Measurements from ENCODE around the gene GLI1. TPM values are rescaled to one million over a fixed set of nuclear protein-coding genes. Genes with fewer than 3 reads are reported as not detected.

GLI1 gene
- total and polyA plus RNA-seq, 8 donors = 1.9 to 38.3 (median 30.0) TPM

DNA sequence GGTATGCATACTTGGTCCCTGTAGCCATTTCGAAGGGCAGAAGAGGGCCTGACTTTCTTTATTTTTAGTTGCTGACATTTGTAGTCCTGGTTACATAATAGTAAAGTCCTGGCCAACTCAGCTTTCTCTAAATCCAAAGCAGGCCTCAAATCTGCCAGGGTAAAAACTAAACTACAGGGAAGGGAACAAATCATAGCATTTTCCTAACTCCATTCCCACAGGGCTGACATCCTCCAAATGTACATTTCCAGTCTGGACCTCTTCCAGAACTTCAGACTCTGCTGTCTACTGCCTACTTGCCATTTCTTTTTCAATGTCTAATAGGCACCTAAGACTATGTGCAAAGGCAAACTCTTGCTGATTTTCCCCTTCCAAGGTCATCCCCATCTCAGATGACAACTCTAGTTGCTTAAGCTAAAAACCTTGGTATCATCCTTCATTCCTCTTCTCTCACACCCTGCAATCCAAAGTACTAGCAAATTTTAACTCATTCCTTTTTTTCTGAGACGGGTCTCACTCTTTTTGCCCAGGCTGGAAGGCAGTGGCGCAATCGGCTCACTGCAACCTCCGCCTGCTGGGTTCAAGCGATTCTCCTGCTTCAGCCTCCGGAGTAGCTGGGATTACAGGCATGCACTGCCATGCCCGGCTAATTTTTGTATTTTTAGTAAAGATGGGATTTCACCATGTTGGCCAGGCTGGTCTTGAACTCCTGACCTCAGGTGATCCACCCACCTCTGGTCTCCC lies 58.8 kb downstream of the GLI1 start:
- Histone ChIP-seq H3K4me3 (peak overlapping the region; percentile 8 to 95), H3K27ac (peak overlapping the region in 1 of 2 donors; percentile 97), H3K4me1 (peaks cover 29 to 52% of the 10 kb centered on the region in 2 donors), H3K36me3 (peaks cover 0 to 54% of the 10 kb centered on the region in 2 donors), H3K9me3 (no peaks in the 10 kb centered on the region), H3K27me3 (no peaks in the 10 kb centered on the region)
- no peak for ATAC-seq
- TF ChIP-seq, protein P1, sequence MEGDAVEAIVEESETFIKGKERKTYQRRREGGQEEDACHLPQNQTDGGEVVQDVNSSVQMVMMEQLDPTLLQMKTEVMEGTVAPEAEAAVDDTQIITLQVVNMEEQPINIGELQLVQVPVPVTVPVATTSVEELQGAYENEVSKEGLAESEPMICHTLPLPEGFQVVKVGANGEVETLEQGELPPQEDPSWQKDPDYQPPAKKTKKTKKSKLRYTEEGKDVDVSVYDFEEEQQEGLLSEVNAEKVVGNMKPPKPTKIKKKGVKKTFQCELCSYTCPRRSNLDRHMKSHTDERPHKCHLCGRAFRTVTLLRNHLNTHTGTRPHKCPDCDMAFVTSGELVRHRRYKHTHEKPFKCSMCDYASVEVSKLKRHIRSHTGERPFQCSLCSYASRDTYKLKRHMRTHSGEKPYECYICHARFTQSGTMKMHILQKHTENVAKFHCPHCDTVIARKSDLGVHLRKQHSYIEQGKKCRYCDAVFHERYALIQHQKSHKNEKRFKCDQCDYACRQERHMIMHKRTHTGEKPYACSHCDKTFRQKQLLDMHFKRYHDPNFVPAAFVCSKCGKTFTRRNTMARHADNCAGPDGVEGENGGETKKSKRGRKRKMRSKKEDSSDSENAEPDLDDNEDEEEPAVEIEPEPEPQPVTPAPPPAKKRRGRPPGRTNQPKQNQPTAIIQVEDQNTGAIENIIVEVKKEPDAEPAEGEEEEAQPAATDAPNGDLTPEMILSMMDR (IDR thresholded peaks at IDR 0.05) = no peak
- intact Hi-C loops (cut with DNase I) = no loop called here
- no peak for DNase-seq

DNA sequence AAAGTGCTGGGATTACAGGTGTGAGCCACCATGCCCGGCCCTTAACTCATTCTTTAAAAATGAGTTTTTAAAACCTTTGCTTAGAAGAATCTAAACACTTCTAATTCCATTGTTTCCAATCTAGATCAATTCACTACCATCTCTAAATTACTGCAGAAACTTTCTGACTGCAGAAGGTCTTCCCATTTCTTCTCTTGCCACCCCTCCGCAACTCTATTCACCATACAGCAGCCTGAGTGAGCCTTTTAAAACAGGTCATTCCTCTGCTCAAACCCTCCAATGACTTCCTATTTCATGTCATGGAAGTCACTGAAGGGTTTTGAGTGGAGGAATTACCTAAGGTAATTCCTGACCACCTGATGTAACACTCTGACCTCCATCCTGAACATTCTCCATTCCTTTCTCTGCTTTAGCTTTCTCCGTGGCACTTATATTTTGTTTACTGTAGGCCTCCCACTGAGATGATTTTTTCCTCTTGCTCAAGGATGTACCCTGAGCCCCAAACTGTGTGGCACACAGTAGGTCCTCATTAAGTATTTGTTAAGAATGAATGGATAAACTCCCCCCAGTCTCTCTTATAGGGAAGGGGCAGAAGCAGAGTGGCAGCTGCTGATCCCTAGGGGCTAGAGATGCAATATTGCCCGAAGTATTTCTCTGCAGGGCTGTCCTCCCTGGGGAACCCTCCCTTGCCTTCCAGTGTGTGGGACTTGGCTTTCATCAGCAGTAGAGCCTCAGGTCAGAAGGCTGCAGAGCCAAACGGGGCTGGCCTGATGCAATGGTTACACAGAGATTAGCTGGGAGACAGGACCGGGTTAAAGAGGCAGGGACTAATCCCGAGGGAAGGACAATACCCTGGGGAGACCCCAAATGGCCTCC lies 59.6 kb downstream of the GLI1 start:
- Histone ChIP-seq H3K4me1 (peaks cover 35 to 60% of the 10 kb centered on the region in 2 donors), H3K27ac (peak overlapping the region; percentile 91 to 97), H3K36me3 (peaks cover 0 to 48% of the 10 kb centered on the region in 2 donors), H3K9me3 (no peaks in the 10 kb centered on the region), H3K27me3 (no peaks in the 10 kb centered on the region), H3K4me3 (peak overlapping the region; percentile 55 to 95)
- DNase-seq = peak in 1 of 4 donors; percentile 28
- intact Hi-C loops (cut with DNase I) = no loop called here
- TF ChIP-seq, protein P1 (IDR thresholded peaks at IDR 0.05) = no peak
- ATAC-seq = no peak

DNA sequence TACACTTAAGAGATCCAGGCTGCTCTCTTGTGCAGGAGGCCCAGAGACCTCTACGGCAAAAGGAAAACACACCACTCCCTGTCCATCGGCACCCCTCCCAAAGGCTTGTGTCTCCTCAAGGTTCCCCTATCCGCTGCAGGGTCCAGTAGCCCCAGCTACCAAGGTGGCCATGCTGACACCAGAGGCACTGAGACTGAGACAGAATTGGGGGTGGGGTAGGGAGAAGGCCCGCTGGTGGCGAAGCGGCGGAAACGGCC lies 60.1 kb downstream of the GLI1 start:
- Histone ChIP-seq H3K4me1 (peaks cover 41 to 66% of the 10 kb centered on the region in 2 donors), H3K27ac (peak overlapping the region; percentile 91 to 97), H3K27me3 (no peaks in the 10 kb centered on the region), H3K36me3 (peaks cover 0 to 48% of the 10 kb centered on the region in 2 donors), H3K4me3 (peak overlapping the region; percentile 55 to 95), H3K9me3 (no peaks in the 10 kb centered on the region)
- DNase-seq (no peak), ATAC-seq (no peak)
- intact Hi-C loops (cut with DNase I) = no loop called here
- TF ChIP-seq, protein P1 (IDR thresholded peaks at IDR 0.05) = no peak

DNA sequence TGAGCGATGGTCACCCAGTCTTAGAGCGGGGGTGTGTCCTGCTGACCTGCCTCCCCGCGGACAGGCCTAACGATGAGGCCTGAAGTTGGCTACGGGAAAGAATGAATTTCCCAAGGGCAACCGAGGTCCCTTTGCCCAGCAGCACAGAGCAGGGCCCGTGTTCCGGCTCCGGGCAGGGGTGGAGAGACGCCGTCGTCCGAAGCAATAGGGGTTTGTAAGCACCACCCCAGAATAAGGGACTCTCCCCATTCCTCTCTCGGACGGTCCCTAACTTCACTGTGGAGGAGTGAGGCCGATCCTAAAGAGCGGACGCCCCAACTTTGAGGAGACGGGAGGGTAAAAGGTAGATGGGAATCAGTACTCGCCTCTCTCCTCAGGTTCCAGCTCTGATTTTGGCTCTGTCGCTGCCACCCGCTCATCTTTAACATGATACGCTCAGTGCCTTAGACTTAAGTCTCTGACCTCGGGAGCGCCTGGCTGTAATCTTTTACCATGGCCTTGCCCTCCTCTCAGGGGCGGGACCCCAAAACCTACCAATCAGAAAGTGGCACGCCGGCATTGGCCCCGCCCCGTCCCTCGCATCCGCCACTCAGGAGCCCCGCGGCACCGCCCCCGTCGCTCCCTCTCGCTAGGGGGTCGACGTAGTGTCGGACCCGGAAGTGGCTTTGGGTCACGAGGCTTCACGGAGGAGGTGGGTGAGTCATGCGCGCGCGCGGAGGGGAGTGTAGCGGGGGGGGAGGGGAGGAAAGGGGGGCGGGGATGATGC lies 60.7 kb downstream of the GLI1 start, which contains the start of gene DDIT3:
DDIT3 (minus strand) TSS at position 462 of the 766 bp plus-strand sequence. CDS start 3,108 bp downstream, outside the sequence.
- intact Hi-C loops (cut with DNase I) = no loop called here
- ATAC-seq = peak; percentile 85

More for the DNA sequence above, 60.7 kb downstream of the GLI1 start, which contains the start of gene DDIT3:
- H3K9me3 ChIP-seq = no peaks in the 10 kb centered on the region
- peak within 1 kb of the TSS; percentile 55 to 95 for H3K4me3 ChIP-seq
- H3K36me3 ChIP-seq = peaks cover 0 to 48% of the 10 kb centered on the region in 2 donors
- no peaks in the 10 kb centered on the region for H3K27me3 ChIP-seq
- peaks cover 45 to 71% of the 10 kb centered on the region in 2 donors for H3K4me1 ChIP-seq
- TF ChIP-seq, protein P1 (IDR thresholded peaks at IDR 0.05) = no peak
- H3K27ac ChIP-seq = peak within 1 kb of the TSS; percentile 95 to 97
- DNase-seq = peak; percentile 98 to 100 (median 99)

Data from left lung (tissue), 10 donors.